Measurements from ENCODE around the gene PRH1. TPM values are rescaled to one million over a fixed set of nuclear protein-coding genes. Genes with fewer than 3 reads are reported as not detected.

The PRH1 gene
- total and polyA plus RNA-seq, 2 of the 8 experiments (the other 6 are each of a cell fraction or from before 2014, with no cell fraction given), result 4.5 to 6.5 TPM

DNA sequence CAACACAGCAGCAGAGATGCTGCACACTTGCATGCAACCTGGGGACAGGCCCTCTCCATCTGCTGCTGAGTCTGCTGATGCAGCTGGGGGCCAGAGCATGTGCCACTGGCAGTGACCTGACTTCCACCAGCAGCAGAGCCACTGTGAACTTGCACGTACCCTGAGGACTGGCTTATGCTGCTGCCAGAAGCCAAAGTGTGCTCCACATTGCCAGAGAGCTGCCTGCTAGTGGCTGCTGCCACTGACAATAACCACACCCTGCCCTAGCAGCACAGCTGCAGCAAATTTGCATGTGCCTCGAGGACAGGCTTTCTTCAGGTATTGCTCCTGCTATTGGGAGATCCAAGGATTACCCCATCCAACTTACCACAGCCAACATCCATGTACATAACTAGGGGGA is 30.3 kb downstream of the PRH1 start (continued):
- TF ChIP-seq, protein P1, sequence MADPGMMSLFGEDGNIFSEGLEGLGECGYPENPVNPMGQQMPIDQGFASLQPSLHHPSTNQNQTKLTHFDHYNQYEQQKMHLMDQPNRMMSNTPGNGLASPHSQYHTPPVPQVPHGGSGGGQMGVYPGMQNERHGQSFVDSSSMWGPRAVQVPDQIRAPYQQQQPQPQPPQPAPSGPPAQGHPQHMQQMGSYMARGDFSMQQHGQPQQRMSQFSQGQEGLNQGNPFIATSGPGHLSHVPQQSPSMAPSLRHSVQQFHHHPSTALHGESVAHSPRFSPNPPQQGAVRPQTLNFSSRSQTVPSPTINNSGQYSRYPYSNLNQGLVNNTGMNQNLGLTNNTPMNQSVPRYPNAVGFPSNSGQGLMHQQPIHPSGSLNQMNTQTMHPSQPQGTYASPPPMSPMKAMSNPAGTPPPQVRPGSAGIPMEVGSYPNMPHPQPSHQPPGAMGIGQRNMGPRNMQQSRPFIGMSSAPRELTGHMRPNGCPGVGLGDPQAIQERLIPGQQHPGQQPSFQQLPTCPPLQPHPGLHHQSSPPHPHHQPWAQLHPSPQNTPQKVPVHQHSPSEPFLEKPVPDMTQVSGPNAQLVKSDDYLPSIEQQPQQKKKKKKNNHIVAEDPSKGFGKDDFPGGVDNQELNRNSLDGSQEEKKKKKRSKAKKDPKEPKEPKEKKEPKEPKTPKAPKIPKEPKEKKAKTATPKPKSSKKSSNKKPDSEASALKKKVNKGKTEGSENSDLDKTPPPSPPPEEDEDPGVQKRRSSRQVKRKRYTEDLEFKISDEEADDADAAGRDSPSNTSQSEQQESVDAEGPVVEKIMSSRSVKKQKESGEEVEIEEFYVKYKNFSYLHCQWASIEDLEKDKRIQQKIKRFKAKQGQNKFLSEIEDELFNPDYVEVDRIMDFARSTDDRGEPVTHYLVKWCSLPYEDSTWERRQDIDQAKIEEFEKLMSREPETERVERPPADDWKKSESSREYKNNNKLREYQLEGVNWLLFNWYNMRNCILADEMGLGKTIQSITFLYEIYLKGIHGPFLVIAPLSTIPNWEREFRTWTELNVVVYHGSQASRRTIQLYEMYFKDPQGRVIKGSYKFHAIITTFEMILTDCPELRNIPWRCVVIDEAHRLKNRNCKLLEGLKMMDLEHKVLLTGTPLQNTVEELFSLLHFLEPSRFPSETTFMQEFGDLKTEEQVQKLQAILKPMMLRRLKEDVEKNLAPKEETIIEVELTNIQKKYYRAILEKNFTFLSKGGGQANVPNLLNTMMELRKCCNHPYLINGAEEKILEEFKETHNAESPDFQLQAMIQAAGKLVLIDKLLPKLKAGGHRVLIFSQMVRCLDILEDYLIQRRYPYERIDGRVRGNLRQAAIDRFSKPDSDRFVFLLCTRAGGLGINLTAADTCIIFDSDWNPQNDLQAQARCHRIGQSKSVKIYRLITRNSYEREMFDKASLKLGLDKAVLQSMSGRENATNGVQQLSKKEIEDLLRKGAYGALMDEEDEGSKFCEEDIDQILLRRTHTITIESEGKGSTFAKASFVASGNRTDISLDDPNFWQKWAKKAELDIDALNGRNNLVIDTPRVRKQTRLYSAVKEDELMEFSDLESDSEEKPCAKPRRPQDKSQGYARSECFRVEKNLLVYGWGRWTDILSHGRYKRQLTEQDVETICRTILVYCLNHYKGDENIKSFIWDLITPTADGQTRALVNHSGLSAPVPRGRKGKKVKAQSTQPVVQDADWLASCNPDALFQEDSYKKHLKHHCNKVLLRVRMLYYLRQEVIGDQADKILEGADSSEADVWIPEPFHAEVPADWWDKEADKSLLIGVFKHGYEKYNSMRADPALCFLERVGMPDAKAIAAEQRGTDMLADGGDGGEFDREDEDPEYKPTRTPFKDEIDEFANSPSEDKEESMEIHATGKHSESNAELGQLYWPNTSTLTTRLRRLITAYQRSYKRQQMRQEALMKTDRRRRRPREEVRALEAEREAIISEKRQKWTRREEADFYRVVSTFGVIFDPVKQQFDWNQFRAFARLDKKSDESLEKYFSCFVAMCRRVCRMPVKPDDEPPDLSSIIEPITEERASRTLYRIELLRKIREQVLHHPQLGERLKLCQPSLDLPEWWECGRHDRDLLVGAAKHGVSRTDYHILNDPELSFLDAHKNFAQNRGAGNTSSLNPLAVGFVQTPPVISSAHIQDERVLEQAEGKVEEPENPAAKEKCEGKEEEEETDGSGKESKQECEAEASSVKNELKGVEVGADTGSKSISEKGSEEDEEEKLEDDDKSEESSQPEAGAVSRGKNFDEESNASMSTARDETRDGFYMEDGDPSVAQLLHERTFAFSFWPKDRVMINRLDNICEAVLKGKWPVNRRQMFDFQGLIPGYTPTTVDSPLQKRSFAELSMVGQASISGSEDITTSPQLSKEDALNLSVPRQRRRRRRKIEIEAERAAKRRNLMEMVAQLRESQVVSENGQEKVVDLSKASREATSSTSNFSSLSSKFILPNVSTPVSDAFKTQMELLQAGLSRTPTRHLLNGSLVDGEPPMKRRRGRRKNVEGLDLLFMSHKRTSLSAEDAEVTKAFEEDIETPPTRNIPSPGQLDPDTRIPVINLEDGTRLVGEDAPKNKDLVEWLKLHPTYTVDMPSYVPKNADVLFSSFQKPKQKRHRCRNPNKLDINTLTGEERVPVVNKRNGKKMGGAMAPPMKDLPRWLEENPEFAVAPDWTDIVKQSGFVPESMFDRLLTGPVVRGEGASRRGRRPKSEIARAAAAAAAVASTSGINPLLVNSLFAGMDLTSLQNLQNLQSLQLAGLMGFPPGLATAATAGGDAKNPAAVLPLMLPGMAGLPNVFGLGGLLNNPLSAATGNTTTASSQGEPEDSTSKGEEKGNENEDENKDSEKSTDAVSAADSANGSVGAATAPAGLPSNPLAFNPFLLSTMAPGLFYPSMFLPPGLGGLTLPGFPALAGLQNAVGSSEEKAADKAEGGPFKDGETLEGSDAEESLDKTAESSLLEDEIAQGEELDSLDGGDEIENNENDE (IDR thresholded peaks at IDR 0.05; ENCODE audit: insufficient replicate concordance, low read length), result no peak
- no peak for TF ChIP-seq RNF2 (IDR thresholded peaks at IDR 0.05; ENCODE audit: borderline replicate concordance, low read depth, low read length, missing control alignments, poor library complexity, severe bottlenecking)
- no peak for TF ChIP-seq BACH1 (IDR thresholded peaks at IDR 0.05; ENCODE audit: low read length)
- no peak for TF ChIP-seq CHD1 (IDR thresholded peaks at IDR 0.05; ENCODE audit: low read depth, low read length)
- TF ChIP-seq CBX8 (IDR thresholded peaks at IDR 0.05; ENCODE audit: borderline replicate concordance, low read depth, low read length), result no peak
- TF ChIP-seq TEAD4 (IDR thresholded peaks at IDR 0.05; ENCODE audit: low read depth, low read length), result no peak
- TF ChIP-seq KDM5A (IDR thresholded peaks at IDR 0.05; ENCODE audit: low read length), result no peak
- no peak for TF ChIP-seq TAF1 (IDR thresholded peaks at IDR 0.05; ENCODE audit: low read depth, low read length)
- no peak for TF ChIP-seq ZNF274 (IDR thresholded peaks at IDR 0.05; ENCODE audit: borderline replicate concordance, extremely low read depth, low read length)
- TF ChIP-seq, protein P2, sequence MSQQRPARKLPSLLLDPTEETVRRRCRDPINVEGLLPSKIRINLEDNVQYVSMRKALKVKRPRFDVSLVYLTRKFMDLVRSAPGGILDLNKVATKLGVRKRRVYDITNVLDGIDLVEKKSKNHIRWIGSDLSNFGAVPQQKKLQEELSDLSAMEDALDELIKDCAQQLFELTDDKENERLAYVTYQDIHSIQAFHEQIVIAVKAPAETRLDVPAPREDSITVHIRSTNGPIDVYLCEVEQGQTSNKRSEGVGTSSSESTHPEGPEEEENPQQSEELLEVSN (IDR thresholded peaks at IDR 0.05), result no peak
- no peak for TF ChIP-seq POLR2AphosphoS5 (IDR thresholded peaks at IDR 0.05; ENCODE audit: low read depth, low read length)
- TF ChIP-seq CEBPB (IDR thresholded peaks at IDR 0.05; ENCODE audit: low read depth, low read length), result no peak

Data from H1 (cell line).